ENCODE results near the gene MPHOSPH10.
"Not testable (repeated sequence)": the region's sequence is repeated elsewhere in the genome, so short reads cannot be mapped to it uniquely, and the experiment has no call there.

Gene MPHOSPH10

GRCh38 chr2:71122387-71123298, 7.8 kb upstream of the MPHOSPH10 start:
- in situ Hi-C loops (cut with HindIII; ENCODE audit: low sequenced_read_pairs) = loop anchor here (5.0 kb wide), 1 partner anchor 50 kb away; no protein-coding TSS in a partner anchor

GRCh38 chr2:71125506-71126294, 4.7 kb upstream of the MPHOSPH10 start:
- in situ Hi-C loops (cut with HindIII; ENCODE audit: low sequenced_read_pairs) = no loop called here

GRCh38 chr2:71126957-71127356, 3.5 kb upstream of the MPHOSPH10 start:
- in situ Hi-C loops (cut with HindIII; ENCODE audit: low sequenced_read_pairs) = no loop called here

GRCh38 chr2:71129114-71129901, 1.1 kb upstream of the MPHOSPH10 start:
- in situ Hi-C loops (cut with HindIII; ENCODE audit: low sequenced_read_pairs) = no loop called here

- in situ Hi-C loops (cut with HindIII; ENCODE audit: low sequenced_read_pairs) = no loop called here
Measured at GRCh38 chr2:71129902-71130151, 607 bp upstream of the MPHOSPH10 start.

GRCh38 chr2:71130905-71131244, 441 bp downstream of the MPHOSPH10 start:
- in situ Hi-C loops (cut with HindIII; ENCODE audit: low sequenced_read_pairs) = no loop called here

GRCh38 chr2:71131387-71132166, 1.1 kb downstream of the MPHOSPH10 start:
- in situ Hi-C loops (cut with HindIII; ENCODE audit: low sequenced_read_pairs) = not testable (repeated sequence)

GRCh38 chr2:71133603-71134002, 3.2 kb downstream of the MPHOSPH10 start:
- in situ Hi-C loops (cut with HindIII; ENCODE audit: low sequenced_read_pairs) = no loop called here

- in situ Hi-C loops (cut with HindIII; ENCODE audit: low sequenced_read_pairs) = no loop called here
Measured at GRCh38 chr2:71136174-71136573, 5.7 kb downstream of the MPHOSPH10 start.

- in situ Hi-C loops (cut with HindIII; ENCODE audit: low sequenced_read_pairs) = no loop called here
Measured at GRCh38 chr2:71143782-71144181, 13.3 kb downstream of the MPHOSPH10 start.

GRCh38 chr2:71148506-71149063, 18.2 kb downstream of the MPHOSPH10 start:
- in situ Hi-C loops (cut with HindIII; ENCODE audit: low sequenced_read_pairs) = no loop called here

GRCh38 chr2:71150082-71150816, 19.8 kb downstream of the MPHOSPH10 start:
- in situ Hi-C loops (cut with HindIII; ENCODE audit: low sequenced_read_pairs) = no loop called here

GRCh38 chr2:71151620-71152019, 21.2 kb downstream of the MPHOSPH10 start:
- in situ Hi-C loops (cut with HindIII; ENCODE audit: low sequenced_read_pairs) = no loop called here

GRCh38 chr2:71153585-71154224, 23.3 kb downstream of the MPHOSPH10 start:
- in situ Hi-C loops (cut with HindIII; ENCODE audit: low sequenced_read_pairs) = no loop called here

GRCh38 chr2:71154279-71154678, 23.8 kb downstream of the MPHOSPH10 start:
- in situ Hi-C loops (cut with HindIII; ENCODE audit: low sequenced_read_pairs) = no loop called here

GRCh38 chr2:71154798-71155197, 24.4 kb downstream of the MPHOSPH10 start:
- in situ Hi-C loops (cut with HindIII; ENCODE audit: low sequenced_read_pairs) = no loop called here

GRCh38 chr2:71155846-71156245, 25.4 kb downstream of the MPHOSPH10 start:
- in situ Hi-C loops (cut with HindIII; ENCODE audit: low sequenced_read_pairs) = no loop called here

GRCh38 chr2:71156573-71156972, 26.1 kb downstream of the MPHOSPH10 start:
- in situ Hi-C loops (cut with HindIII; ENCODE audit: low sequenced_read_pairs) = no loop called here

- in situ Hi-C loops (cut with HindIII; ENCODE audit: low sequenced_read_pairs) = no loop called here
Measured at GRCh38 chr2:71157124-71157793, 26.8 kb downstream of the MPHOSPH10 start.
